HL-60 (cell line): Measurements from ENCODE around the gene CCDC191.

Experiments
- DNase-seq, 2 experiments: peaks; one replicate each; pipeline ENCODE4 v3.0.0-alpha.2; 2010 to 2020; ENCODE audit warnings: low read depth in 1 of 2, low spot score in 1 of 2
- H3K27ac ChIP-seq: fragments of 250-450 bp; sonication (Bioruptor Pico); replicated peaks from 2 replicates; pipeline ENCODE4 v1.5.1; 2020; ENCODE audit warnings: mild to moderate bottlenecking, moderate library complexity
- H3K27me3 ChIP-seq: fragments of 250-450 bp; sonication (Bioruptor Pico); 2 replicates; pipeline ENCODE4 v1.5.1; 2021; ENCODE audit warnings: mild to moderate bottlenecking, moderate library complexity; ENCODE audit not compliant: insufficient read depth, poor library complexity, severe bottlenecking
- H3K4me3 ChIP-seq: replicated peaks from 2 replicates; pipeline ENCODE4 v1.5.1; 2011; ENCODE audit warnings: mild to moderate bottlenecking, control low read depth, low read length; ENCODE audit not compliant: insufficient read depth
- GABPA ChIP-seq: IDR thresholded peaks from 2 replicates; pipeline ENCODE4 v1.6.1; 2012; ENCODE audit warnings: low read depth
- POLR2AphosphoS5 ChIP-seq: IDR thresholded peaks from 2 replicates; pipeline ENCODE4 v1.6.1; 2012; ENCODE audit warnings: low read depth
- REST ChIP-seq: IDR thresholded peaks from 2 replicates; pipeline ENCODE4 v1.6.1; 2012; ENCODE audit warnings: low read depth; ENCODE audit not compliant: insufficient replicate concordance
- SPI1 ChIP-seq: IDR thresholded peaks from 2 replicates; pipeline ENCODE4 v1.6.1; 2012; ENCODE audit warnings: low read depth, mild to moderate bottlenecking, borderline replicate concordance
- TF ChIP-seq, protein P1 (sequence below): IDR thresholded peaks from one replicate; pipeline ENCODE4 v1.5.1; 2011; ENCODE audit warnings: low read length, control low read depth, inconsistent platforms; ENCODE audit not compliant: insufficient read depth

Gene CCDC191

GRCh38 chr3:113953677-113954076 is 102.6 kb downstream of the CCDC191 start:
- Histone ChIP-seq H3K27me3 (peaks cover 3% of the 10 kb centered on the region), H3K27ac (no peak overlapping the region), H3K4me3 (no peak overlapping the region)
- DNase-seq: no peak
- no peak for TF ChIP-seq SPI1
- TF ChIP-seq, protein P1, sequence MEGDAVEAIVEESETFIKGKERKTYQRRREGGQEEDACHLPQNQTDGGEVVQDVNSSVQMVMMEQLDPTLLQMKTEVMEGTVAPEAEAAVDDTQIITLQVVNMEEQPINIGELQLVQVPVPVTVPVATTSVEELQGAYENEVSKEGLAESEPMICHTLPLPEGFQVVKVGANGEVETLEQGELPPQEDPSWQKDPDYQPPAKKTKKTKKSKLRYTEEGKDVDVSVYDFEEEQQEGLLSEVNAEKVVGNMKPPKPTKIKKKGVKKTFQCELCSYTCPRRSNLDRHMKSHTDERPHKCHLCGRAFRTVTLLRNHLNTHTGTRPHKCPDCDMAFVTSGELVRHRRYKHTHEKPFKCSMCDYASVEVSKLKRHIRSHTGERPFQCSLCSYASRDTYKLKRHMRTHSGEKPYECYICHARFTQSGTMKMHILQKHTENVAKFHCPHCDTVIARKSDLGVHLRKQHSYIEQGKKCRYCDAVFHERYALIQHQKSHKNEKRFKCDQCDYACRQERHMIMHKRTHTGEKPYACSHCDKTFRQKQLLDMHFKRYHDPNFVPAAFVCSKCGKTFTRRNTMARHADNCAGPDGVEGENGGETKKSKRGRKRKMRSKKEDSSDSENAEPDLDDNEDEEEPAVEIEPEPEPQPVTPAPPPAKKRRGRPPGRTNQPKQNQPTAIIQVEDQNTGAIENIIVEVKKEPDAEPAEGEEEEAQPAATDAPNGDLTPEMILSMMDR: no peak
- no peak for TF ChIP-seq REST
- TF ChIP-seq POLR2AphosphoS5: no peak
- TF ChIP-seq GABPA: no peak

DNA sequence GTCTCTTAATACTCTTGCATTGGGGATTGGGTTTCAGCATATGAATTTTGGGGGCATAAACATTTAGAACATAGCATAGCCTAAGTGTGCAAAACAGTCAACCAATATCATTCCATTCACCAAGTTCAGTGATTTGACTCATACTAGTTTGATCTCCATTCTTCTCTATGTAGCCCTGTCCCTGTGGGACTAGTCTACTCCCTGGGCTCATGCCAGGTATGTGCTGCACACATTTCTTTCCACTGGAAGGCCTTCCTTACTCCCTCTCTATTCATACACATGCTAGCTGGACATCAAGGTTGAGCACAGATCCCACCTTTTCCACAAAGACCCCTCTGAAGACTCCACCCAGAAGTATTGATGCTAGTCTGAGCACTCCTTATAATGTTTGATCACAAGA is 103.4 kb downstream of the CCDC191 start:
- H3K4me3 ChIP-seq: no peak overlapping the region
- DNase-seq: no peak
- H3K27ac ChIP-seq: no peak overlapping the region
- peaks cover 7% of the 10 kb centered on the region for H3K27me3 ChIP-seq
- TF ChIP-seq SPI1 (no peak), POLR2AphosphoS5 (no peak), GABPA (no peak), REST (no peak)
- TF ChIP-seq, protein P1: no peak

DNA sequence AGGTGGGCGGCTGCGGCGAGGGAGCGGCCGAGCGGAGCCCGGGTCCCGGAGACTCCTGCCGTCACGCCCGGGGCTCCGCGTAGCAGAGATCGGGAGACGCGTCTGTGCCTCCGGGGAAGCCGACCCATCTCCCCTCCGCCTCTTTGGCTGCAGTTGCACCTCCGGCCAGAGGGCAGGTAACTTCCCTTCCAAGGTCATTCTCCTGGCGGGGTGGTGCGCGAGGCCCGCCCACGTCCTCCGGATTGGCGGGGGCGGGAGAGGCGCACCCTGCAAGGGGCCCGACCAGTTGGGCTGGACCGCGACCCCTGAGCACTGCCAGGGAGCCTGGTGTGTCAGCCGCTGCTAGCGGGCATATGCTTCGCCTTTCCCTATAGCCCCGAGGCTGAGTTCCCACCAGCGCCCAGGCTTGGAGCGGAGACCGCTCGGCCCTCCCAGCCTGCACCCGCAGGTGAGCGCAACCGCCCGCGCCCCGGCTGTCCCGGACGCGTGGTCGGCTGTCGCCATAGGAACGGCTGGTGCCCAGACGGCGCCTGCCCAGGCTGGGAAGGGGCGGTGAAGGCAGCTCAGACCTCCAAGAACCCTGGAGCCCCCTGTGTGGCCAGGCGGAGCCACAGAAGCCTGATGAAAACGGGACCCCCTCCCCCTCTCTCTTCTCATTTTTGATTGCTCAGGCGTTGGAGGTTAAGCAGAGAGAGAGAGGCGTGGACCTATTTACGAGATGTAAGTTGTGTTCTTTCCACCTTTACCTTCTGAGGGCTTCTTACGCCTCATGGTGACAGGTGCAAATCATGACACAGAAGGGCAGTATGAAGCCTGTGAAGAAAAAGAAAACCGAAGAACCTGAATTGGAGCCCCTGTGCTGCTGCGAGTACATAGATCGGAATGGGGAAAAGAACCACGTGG is 108.1 kb downstream of the CCDC191 start:
- Histone ChIP-seq H3K4me3 (peak overlapping the region; percentile 71), H3K27ac (no peak overlapping the region), H3K27me3 (peaks cover 26% of the 10 kb centered on the region)
- no peak for TF ChIP-seq SPI1
- TF ChIP-seq GABPA: no peak
- TF ChIP-seq POLR2AphosphoS5: no peak
- TF ChIP-seq, protein P1: no peak
- TF ChIP-seq REST: no peak
- peak in 1 of 2 experiments; percentile 11 for DNase-seq
